Epithelial cell of proximal tubule (primary cell): ENCODE measurements around the gene ACSL1. TPM values are rescaled to one million over a fixed set of nuclear protein-coding genes. Genes with fewer than 3 reads are reported as not detected.

Source experiments
- DNase-seq: peaks from one replicate; pipeline ENCODE4 v3.0.0-alpha.2; 2011; ENCODE audit warnings: low read depth
- H3K4me3 ChIP-seq: 2 replicates; pipeline ENCODE4 v1.5.1; 2011; ENCODE audit warnings: low read depth, mild to moderate bottlenecking, low read length
- CTCF ChIP-seq: conservative IDR thresholded peaks from 2 replicates; pipeline ENCODE4 v1.5.1; 2012; ENCODE audit warnings: low read depth, mild to moderate bottlenecking, low read length
- total RNA-seq: library from RNA; depleted of rRNA; stranded (reverse); fragments of >200 nt; gene quantifications from 2 replicates; pipeline ENCODE4 v1.2.3, GENCODE V29; 2015

ACSL1 gene
- total RNA-seq, 1 donor from 2014 or later, result 18.5 TPM

DNA sequence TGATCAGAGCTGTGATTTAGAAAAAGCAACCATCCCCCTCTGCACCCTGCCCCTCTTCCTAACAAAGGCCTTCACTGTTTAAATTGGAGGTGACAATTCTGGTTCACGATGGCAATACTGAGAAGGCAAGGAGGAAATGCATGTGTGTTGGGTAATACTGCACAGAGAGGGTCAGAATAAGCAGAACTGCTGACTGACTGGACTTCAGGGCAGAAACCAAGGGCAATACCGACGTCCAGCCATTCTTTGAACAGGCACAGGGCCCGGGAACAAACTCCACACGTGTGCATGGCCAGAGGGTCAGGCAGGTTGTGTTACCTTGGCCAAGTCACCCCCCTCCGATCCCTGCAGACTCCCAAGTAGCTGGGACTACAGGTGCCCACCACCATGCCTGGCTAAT lies 6.0 kb downstream of the ACSL1 start:
- DNase-seq, result no peak
- H3K4me3 ChIP-seq, result no peak overlapping the region
- TF ChIP-seq CTCF, result no peak

GRCh38 chr4:184818216-184818564 lies 7.6 kb downstream of the ACSL1 start:
- TF ChIP-seq CTCF, result no peak
- H3K4me3 ChIP-seq, result no peak overlapping the region
- DNase-seq, result no peak

DNA sequence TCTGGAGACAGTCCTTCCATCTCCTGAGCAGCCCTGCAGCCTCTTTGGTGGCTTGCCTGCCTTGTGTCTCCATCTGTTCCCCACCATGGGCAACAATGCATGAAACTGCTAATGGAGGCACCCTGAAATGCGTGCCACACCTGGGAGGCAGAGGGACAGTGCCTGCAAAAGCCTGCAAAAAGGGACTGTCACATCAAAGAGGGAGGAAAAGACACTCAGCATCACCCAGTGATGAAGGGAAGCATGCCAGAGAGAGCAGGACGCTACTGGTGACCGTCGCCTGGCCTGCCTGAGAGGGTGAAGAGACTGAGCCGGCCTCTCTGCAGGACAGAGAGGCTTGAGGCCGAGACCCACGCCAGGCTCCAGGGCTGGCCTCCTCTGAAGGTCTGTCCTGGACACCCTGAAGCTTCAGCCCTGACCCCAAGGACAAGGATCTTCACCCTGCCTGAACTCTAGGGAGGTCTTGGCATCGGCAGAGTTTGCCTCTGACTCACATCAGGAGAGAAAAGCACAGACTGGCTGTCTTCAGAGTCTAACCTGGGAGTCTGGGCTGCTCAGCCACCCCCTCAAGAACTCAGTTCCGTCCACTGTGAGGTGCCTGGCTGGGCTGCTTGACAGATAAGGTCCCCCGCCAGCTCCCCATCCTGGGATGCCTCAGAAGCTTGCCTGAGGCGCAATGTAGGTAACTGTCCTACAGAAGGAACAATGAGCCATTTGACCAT lies 8.1 kb downstream of the ACSL1 start:
- no peak for TF ChIP-seq CTCF
- no peak for DNase-seq
- no peak overlapping the region for H3K4me3 ChIP-seq

GRCh38 chr4:184816962-184817361 lies 8.8 kb downstream of the ACSL1 start:
- no peak for TF ChIP-seq CTCF
- no peak overlapping the region for H3K4me3 ChIP-seq
- DNase-seq, result no peak

DNA sequence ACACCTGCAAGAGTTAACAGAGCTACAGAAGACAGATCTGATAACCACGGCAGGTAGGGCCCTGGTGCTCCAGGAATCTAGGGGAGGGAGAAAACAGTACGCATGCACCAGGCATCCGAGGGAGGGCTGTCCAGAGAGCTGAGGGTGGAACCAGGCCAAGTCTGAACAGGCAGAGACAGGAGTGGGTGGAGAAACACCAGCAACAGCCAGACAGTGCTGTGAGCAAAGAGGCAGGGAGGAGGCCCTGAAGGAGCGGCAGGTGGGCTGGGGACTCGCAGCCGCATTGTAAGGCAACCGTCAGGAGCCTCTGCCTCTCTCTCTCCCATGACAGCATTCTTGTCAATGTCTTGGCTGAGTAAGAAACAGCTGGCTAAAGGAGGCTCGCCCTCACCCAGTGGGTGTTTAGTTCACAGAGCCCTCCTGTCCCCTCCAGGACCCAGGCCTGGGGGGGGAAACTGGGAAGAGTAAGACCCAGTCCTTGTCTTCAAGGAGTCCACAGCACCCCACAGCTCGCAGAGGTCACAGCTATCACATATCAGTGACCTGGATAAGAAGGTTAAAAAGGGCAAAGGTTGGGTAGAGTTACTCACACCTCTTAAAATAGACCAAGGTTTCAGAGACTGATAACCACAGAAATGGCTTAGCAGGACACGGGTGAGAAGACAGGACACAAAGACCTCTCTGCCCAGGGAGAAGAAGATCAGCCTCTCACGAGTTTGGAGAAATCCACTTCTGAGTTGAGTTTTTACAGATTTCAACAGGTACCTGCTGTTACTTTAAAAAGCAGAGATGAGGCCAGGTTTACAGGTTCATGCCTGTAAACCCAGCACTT lies 10.5 kb downstream of the ACSL1 start:
- no peak for DNase-seq
- peak overlapping the region; percentile 31 for H3K4me3 ChIP-seq
- no peak for TF ChIP-seq CTCF

- peak overlapping the region; percentile 31 for H3K4me3 ChIP-seq
- DNase-seq, result no peak
- TF ChIP-seq CTCF, result no peak
These were observed 11.1 kb downstream of the ACSL1 start for GRCh38 chr4:184814686-184815045.
